T-helper 1 cell (primary cell): ENCODE data around the gene PRRT1B.
"Not testable (repeated sequence)": the region's sequence is repeated elsewhere in the genome, so short reads cannot be mapped to it uniquely, and the experiment has no call there.

ENCODE experiments used
- DNase-seq, 5 donors: peaks; one replicate each; pipeline ENCODE4 v3.0.0-alpha.2; 2012 to 2020

PRRT1B gene

DNA sequence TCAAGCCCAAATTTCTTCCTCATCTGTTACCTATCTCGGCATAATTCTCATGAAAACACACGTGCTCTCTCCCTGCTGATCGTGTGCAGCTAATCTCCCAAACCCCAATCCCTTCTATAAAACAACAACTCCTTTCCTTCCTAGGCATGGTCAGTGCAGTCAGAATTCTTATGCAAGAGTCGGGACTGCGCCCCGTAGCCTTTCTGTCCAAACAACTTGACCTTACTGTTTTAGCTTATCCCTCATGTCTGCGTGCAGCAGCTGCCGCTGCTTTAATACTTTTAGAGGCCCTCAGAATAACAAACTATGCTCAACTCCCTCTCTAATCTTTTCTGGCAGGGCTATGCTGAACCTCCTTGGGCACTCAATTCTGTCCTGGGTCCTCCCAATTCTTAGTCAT lies 5.1 kb downstream of the PRRT1B start:
- not testable (repeated sequence) for DNase-seq

- no peak for DNase-seq
These were observed 6.7 kb downstream of the PRRT1B start for GRCh38 chr9:131552030-131552429.

GRCh38 chr9:131554087-131554842 lies 8.9 kb downstream of the PRRT1B start:
- no peak for DNase-seq

- no peak for DNase-seq
These were observed 9.6 kb downstream of the PRRT1B start for GRCh38 chr9:131554843-131555351.

GRCh38 chr9:131555841-131556673 lies 10.7 kb downstream of the PRRT1B start:
- no peak for DNase-seq

DNA sequence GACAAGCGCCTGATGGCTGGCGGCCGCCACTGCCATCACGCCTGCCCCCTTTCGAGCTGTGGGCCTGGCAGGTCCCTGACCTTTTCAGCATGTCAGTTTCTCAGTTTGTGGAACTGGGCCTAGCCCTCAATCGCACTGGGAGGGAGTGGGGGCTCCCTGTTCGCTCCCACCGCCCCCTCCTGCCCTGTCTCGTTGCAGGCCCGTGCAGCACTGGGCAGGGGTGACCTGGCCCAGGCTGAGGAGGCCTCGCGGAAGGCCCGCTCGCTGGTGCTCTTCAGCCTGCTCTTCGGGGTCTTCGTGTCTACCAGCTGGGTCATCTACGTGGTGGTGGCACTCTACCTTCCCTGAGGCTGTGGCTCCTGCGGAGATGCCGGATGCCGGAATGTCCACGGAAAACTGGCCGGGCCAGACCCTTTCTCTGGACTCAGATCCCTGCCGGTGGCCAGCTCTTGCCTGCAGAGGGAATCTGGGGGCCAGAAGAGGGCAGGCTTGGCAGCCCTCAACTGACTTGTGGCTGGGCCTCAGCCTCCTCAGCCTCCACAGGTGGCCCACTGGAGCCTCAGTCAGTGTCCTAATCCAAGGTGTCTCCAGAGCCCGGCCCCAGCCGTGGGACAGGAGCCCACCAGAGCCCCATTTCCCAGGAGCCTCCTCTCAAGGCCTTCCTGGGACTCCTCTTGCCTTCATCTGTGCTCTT lies 12.7 kb downstream of the PRRT1B start:
- no peak for DNase-seq

- no peak for DNase-seq
These were observed 14.2 kb downstream of the PRRT1B start for GRCh38 chr9:131559421-131560000.

GRCh38 chr9:131562032-131562959 lies 17.0 kb downstream of the PRRT1B start:
- DNase-seq: no peak

DNA sequence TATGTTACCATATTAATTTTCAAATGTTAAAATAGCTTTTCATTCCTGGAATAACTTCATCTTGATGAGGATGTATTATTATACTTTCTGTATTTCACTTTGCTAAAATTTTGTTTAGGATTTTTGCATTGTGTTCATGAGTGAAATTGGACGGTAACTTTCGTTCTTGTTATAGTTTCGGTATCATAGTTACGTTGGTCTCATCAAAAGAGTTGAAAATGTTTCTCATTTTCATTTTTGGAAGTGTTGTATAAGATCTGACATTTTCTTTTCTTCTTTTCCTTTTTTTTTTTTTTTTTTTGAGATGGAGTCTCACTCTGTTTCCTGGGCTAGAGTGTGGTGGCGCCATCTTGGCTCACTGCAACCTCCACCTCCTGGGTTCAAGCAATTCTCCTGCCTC lies 20.0 kb downstream of the PRRT1B start:
- DNase-seq: peak in 1 of 5 donors; percentile 25

GRCh38 chr9:131566158-131566557 lies 20.8 kb downstream of the PRRT1B start:
- DNase-seq: no peak

DNA sequence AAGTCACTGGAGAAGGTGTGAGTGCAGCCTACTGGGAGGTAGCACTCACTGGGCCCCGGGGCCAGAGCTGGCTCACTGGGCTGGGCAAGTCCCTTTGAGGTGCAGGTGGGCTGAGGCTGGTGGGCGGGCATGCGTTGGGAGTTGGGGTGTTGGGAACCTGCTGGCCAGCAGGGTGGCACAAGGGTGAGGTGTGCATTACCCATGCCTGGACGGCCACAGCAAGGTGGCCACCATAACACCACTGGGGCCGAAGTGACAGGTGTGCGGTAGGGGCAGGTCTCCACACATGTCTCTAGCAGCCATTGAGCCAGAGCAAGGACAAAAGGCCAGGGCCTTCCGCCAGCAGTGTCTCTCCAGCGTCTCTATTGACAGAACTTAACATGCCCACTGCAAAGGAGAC lies 22.6 kb downstream of the PRRT1B start:
- no peak for DNase-seq

DNA sequence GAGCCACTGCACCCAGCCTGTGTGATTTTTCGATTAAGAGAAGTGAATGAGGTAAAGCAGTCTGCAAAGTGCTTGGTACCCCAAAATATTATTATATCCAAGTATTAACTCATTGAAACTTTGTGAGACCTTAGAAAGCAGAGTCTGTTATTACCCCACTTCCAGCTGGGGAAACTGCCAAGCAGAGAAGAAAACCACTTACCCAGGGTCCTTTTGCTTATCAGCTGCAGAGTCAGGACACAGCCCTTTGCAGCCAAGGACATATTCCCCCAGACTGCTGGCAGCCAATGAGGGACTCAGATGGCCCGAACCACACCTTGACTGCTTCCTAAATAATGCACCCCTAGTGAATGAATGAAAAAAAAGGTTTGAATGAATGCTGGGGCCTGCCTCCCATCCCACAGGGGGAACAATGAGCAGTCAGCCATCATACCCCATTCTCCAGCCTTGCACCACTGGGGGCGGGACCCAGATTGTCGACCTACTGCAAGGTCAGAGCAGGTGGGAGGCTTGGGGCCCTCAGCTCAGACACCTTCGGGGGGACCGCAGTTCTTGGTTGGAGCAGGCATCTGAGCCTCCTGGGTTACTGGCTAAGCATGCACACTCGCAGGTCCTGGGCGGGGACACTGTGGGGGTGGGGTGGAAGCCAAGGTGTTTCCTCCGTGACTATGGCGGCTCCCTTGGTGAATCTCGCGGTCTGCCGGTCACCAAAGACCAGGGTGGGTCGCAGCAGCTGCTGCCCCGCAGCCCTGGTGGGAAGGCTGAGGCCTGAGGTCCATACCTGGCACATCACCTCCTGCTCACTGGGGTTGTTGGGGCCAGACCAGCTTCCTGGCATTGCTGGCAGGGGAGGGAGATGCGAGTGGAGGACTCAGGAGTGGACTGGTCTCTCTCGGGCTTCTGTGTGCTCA lies 29.7 kb downstream of the PRRT1B start:
- no peak for DNase-seq

- no peak for DNase-seq
These were observed 30.9 kb downstream of the PRRT1B start for GRCh38 chr9:131575946-131576853.

GRCh38 chr9:131577005-131578000 lies 32.0 kb downstream of the PRRT1B start:
- no peak for DNase-seq

DNA sequence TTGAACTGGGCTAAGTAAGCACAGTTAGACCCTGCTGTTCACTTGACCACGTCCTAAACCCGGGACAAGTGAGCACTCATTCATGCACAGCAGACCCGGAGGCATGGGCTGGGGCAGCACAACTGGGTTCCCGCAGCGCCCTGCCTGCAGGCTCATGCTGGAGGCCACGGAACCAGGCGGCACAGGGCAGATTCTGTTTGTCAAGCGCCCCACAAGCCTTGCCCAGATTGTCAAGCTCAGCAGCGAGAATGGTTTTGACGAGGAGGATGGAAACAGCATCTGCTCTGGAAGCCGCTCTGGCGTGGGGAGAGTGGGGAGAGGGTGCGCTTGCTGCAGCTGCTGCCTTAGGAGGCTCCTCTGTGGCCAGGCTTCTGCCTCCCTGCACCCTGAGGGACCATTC lies 32.7 kb downstream of the PRRT1B start:
- DNase-seq: no peak

- peak in 3 of 5 donors; percentile 24 to 56 (median 38) for DNase-seq
These were observed 33.6 kb downstream of the PRRT1B start for GRCh38 chr9:131578731-131579504.

DNA sequence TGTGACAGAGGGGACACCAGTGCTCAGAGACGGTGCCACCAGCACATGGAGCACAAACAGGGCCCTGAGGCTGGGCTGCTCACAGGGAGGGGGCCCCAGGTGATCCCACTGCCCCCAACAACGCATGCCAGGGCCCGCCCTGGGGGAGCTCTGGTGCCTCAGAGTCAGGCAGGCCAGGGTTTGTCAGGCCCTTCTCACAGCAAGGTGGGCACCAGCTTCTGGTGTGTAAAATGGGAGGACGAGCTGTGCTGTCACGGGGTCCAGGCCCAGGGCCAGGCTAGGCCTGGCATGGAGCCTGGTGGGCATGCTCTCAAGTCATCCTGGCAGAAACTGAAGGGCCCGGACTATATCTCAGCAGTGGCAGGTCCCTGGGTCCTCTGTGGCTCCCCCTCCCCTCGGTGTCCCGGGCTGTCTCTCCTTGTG lies 34.5 kb downstream of the PRRT1B start:
- no peak for DNase-seq
